ENCODE results near the gene TRIM71.

The TRIM71 gene

DNA sequence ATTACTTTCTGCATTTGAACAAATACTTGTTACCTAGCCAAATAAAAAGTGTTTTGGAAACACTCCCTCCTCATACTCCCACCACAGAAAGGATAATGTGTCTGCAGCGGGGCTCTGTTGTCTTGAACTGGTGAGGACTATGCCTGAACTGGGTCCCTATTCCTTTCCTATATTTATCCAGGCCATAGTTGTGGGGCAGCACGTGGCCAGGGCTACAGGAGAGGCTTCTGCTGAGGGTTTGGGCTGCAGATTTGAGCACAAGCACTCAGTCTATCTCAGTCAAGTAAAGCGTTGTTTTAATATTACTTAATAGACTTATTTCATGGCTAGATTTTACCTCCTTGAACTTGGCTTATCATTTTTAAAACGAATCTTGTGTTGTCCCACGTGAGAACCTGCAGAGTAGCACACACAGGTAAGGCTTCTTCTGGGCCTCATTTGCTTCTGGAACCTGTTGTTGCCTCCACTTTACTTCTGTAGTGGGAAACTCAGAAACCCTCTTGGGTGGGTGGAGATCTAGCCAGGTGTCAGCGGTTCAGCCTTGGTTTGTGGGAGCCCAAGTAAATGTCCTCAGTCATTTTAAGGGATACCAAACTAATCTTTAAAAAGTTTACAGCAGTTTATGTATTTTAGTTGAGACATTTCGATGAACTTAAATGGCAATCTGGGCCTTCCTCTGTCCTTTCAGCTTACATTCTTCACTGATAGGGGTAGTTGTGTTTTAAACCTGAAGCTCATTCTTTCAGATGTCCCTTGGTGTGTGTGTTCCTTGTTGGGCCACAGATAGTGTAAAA is 51.1 kb downstream of the TRIM71 start:
- DNase-seq, result no peak

DNA sequence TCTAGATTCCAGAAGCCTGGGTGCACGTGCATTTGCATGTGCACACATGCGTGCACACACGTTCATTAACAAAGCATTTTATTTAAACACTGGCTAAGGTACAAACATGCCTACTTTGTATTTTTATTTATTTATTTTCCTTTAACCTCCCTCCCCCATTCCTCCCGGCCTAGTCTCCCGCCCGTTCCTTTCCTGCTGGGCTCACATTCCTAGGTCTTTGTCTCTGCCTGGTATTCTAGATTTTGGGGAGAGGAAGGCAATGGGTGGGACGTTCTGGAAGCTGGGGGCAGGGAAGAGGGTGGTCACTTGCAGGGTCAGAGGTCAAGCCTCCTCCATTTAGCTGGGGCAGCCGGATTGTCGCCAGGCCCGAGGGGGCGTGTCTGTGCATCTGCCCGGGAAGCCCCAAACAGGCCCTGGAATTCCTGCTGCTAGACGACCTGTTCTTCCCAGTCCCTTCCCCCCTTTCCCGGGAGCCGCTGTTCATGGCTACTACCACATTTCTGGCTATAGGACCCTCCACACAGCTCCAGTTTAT is 51.8 kb downstream of the TRIM71 start:
- DNase-seq, result no peak

DNA sequence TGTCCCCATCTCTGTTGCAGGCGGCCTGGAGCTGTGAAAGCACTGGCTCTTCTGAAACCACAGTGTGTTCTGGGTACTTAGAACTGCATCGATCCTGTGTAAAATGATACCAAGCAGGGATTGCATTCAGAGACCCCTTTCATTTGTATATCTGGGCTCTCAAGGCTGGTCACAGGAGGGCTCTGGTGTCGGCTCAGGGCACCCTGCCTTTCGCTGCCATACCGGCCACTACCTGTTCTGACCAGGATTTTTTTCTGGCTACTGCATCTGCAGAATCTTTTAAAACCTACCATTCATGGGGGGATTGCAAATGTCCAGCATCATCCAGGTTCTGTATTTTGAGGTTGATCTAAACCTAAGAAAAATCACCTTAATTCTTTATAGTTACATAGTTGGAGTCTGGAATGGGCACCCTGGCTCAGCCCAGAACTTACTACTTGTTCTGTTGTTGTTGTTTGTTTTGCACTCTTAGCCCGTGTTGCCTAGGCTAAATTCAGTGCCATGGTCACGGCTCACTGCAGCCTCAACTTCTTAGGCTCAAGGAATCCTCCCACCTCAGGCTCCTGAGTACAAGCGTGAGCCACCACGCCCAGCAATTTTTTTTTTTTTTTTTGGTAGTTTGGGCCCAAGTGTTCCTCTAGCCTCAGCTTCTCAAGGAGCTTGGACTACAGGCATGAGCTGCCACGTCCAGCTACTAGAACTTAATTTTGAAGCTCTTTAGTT is 52.7 kb downstream of the TRIM71 start:
- DNase-seq, result no peak

DNA sequence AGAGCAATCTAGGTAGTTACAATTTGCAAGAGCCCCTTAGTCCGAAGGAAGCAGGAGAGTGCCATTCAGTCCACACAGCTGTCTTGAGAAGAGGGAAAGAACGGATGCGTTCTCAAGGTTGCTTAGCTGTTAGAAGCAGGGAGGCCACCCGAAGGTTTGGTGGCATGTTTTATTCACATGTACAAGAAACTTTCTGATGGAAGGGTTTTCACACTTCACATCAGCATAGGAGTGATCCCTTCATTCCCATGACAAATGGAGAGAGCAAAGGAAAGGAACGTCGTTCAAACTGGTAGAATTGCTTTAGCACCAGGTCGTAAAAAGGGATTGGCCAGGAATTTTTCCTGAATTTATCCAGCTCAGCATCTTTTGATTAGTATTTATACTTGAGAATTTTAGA is 53.5 kb downstream of the TRIM71 start:
- DNase-seq, result no peak

DNA sequence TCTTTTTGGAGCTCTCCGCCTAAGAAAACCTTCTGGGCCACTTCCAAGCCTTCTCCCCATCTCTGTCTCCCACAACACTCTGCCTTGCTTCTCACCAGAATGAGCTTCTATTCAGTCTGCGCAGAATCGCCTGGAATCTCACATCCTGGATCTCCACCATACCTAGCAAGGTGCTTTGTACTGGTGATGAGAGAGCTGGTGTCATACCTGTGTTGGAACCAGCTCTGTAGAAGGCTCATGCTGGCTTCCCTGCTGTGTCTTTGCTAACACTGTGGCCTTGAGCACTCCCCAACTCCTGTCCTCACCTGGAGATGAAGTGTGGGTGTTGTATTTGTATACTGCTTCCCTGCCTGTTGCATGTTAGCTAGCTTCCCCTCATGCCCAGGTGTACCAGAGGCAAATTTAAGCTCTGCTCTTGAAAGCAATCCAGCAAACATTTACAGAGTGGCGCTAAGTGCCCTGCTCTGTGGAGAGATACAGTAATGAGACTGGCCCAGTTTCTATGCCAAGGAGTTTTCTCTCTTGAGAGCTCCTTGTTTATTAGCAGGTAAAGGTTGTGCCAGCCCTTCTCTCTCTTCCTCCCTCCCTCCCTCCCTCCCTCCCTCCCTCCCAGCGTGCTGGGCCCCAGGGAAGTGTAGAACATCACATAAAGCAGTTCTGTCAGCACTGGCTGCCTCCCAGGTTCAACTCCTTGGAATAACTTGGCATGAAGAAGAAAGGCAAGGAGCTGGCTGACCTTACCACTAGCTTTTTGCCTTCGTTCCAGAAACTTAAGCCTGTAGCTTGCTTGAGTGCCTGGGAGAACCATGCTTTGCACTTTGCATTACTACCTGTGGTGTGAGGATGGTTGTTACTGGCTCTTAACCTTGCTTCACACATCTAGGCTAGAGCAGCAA is 54.9 kb downstream of the TRIM71 start:
- no peak for DNase-seq

DNA sequence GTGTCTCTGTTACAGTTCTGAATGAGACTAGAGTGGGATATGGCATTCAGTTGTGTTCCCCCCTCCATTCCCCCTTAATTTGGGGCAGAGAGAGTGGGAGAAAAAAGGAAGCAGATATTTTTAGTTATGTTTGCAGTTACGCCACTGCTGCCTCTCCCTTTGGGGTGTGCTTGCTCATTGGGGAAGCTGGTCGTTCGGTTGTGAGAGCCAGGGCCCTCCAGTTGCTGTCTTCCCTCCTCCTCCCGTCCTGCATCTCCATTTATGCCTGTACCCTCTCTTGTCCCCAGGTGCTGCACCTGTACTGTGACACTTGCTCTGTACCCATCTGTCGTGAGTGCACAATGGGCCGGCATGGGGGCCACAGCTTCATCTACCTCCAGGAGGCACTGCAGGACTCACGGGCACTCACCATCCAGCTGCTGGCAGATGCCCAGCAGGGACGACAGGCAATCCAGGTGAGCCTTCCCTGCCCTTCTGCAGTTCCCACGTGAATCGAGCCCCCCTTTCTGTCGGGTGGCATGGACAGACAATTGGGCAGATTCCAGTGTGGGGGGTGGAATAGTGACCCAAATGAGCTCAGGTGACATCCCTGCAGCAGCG is 55.8 kb downstream of the TRIM71 start:
- DNase-seq, result no peak

DNA sequence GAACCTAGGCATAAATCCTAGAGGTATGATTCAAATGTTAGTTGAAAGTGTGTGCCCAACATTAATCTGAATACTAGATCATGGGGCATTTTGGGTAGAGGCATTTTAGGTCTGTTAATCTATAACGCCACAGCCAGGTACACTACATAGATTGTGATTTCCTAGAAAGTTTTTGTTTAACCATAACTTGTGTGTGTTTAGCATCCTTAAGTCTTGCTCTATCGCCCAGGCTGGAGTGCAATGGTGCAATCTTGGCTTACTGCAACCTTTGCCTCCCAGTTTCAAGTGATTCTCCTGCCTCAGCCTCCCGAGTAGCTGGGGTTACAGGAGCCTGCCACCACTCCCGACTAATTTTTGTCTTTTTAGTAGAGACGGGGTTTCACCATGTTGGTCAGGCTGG is 59.1 kb downstream of the TRIM71 start:
- DNase-seq, result no peak

DNA sequence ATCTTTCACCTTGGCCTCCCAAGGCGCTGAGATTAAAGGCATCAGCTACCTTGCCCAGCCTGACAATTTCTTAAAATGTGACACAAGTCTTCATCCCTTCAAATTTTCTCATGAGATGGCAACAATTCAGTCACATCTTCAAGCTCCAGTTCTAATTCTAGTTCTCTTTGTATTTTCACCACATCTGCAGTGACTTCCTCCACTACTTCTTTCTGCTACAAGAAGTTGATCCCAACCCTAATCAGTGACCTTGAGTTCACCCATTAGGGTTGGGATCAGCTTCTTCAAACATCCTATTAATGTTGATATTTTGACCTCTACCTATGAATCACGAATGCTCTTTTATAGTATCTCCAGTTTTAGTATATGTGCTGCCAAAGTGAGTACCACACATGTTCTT is 59.8 kb downstream of the TRIM71 start:
- DNase-seq, result no peak

DNA sequence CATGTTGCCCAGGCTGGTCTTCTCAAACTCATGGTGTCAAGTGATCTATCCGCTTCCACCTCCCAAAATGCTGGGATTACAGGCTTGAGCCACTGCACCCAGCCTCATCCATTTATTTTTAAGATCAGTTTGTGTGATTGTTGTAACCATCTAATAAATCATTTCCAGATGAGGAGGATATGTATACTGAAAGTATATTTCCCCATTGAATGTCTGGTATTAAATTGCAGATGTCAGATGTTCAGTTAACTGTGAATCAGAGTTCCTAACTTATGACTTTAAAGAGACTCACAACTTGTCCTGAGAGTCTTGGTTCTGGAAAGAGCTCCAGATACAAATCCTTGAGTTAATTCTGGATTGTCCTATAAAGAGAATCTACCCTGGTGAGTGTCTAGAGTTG is 62.4 kb downstream of the TRIM71 start:
- no peak for DNase-seq

DNA sequence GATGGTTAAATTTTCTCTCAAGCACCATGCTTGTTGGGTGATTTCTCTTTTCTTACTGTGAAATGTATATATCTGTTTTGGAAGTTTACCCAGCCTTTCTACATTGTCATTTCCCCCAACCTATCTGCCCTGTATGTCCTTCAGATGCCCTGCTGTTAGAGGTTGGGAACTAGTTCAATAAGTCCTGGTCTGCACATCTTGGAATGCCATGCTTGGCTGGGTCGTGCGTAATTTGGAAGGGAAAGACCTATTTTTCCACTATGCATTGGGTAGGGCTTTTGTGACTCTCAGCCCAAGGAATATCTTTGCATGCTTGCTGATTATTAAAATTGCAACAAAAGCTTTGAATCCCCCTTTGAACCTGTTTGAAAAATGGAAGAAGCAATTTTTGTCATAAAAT is 63.8 kb downstream of the TRIM71 start:
- DNase-seq, result no peak

DNA sequence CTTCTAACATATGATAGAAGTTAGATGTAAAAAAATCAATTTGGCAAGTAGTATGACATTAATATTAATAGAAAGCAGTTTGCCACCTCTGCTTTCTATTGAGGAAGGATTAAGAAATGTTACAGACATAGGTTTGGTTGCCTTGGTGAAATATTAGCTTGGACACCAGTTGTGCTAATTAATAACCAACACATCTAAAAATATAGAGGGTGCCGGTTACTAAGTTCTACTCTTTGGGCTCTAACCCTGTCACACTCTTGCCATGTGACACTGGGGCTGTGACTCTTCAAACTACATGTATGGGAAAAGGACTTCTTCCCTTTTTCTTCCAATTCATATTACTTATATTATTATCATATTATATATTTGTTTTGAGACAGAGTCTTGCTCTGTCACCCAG is 64.4 kb downstream of the TRIM71 start:
- DNase-seq, result no peak

DNA sequence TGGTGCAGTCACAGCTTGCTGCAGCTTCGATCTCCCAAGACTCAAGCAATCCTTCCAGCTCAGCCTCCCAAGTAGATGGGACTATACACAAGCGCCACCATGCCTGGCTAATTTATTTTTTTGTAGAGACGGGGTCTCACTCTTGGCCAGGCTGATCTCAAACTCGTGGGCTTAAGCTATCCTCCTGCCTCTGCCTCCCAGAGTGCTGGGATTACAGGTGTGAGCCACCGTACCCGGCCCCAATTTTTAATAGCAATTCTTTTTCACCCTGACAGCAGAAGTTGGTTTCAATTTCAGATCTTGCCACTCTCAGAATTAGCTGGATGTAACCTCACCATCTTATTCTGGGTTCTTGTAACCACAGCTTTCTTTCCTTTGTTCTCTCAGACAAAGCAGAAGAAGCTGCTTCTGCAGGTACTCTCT is 64.8 kb downstream of the TRIM71 start:
- no peak for DNase-seq

DNA sequence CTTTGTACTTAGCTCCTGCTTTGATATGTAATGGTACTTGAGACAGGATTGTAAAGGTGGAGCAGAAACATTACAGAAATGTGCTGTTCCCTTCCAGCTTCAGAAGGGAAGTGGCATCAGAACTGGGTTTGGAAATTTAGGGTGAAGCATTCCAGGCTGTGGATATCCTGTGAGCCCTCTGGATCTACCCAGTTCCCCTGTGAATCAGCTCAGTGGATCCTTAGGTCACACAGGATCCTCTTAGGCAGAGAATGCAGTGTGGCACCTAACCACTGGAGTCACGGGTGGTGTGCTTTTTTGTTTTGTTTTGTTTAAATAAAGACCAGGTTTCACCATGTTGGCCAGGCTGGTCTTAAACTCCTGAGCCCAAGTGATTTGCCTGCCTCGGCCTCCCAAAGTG is 66.0 kb downstream of the TRIM71 start:
- DNase-seq, result no peak

DNA sequence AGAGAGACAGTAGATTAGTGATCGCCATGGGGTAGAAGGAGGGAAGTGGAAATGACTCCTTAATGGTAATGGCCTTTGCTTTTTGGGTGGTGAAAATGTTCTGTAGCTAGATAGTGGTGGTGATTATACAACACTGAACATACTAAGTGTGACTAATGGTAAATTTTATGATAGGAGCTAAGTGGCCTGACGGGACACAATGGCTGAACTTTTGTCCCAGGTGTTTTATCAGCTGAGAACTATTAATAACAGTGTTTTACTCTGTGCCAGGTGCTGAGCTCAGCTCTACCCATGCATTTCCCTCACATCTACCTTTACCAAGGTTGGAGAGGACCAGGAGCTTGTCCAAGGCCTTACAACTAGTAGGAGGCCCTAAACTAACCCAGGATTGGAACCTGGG is 66.8 kb downstream of the TRIM71 start:
- no peak for DNase-seq

DNA sequence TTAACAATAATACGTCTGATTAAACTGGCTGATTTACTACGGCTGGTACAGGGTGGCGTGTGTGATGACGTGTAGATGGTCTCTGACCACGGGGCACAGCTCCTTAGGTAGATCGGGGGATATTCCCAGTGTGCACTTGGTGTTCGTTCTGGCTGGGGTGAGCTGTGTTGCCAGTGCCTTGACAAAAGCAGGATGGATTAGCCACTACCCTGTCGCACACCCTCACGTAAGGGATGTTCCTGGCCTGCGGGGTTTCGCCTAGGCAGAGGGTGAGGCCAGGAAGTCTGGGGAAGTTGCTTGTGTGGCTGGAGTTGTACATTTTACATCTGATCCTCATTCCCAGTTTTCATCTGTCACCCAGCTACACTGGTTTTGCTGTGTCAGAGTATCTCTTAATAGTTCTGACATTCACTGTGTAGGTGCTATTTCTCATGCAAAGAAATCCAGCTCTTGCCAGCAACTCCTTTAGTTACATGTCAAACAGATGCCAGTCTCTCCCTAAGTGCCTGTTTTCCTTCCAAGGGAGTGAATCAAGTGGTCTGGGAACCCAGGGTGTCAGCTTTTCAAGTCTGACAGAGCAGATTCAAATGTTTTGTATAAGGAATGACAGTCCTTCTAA is 67.6 kb downstream of the TRIM71 start:
- DNase-seq, result no peak

DNA sequence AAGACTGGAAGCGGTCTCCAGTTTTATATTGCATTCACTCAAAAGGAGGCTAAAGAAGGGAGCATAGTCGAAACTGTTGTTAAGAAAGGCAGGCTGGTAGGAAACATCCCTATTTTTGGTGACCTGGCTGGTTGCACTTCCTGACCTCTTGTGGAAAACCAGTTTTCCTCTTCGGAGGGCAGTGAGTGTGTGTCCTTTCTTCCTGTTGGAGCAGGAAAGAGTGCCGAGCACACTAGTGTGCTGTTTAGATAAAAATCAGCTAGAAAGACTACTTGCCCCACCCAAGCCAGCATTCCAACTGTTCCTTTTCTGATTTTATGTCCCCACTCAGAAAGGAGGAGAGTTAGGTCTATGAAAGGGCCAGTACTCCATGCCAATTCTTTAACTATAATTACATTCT is 68.5 kb downstream of the TRIM71 start:
- no peak for DNase-seq

DNA sequence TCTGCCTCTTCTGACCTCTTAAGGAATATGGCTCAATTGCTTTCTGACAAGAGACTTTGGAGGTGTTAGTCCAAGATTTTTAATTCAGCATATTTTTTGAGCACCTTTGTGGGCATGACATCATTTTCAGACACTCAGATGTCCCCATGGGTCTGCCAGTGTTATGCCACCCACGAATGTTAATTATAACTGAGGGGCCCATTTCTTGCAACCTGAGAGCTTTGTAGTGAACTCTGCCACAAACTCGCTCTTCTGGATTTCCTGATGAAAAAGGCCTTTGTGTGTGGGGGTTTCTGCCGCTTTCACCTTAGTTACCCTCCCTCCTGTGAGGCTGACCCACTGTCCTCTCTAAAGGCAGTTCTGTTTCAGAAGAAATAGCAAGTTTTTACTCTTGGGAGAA is 69.1 kb downstream of the TRIM71 start:
- DNase-seq, result no peak

DNA sequence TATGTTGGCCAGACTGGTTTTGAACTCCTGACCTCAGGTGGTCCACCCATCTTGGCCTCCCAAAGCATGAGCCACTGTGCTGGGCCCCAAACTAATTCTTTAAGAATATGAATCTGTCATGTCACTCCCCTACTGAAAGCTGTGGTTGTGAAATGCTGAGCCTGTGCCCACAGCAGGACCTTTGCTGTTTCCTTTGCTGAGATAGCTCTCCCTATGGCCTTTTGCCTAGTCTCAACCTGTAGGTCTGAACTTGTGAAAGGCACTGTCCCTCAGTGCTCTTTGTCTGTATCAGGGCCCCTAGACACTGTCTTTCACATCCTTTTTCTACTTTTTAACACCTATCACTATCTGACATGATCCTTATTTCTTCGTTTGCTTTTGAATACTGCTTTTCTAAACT is 70.9 kb downstream of the TRIM71 start:
- DNase-seq, result no peak

DNA sequence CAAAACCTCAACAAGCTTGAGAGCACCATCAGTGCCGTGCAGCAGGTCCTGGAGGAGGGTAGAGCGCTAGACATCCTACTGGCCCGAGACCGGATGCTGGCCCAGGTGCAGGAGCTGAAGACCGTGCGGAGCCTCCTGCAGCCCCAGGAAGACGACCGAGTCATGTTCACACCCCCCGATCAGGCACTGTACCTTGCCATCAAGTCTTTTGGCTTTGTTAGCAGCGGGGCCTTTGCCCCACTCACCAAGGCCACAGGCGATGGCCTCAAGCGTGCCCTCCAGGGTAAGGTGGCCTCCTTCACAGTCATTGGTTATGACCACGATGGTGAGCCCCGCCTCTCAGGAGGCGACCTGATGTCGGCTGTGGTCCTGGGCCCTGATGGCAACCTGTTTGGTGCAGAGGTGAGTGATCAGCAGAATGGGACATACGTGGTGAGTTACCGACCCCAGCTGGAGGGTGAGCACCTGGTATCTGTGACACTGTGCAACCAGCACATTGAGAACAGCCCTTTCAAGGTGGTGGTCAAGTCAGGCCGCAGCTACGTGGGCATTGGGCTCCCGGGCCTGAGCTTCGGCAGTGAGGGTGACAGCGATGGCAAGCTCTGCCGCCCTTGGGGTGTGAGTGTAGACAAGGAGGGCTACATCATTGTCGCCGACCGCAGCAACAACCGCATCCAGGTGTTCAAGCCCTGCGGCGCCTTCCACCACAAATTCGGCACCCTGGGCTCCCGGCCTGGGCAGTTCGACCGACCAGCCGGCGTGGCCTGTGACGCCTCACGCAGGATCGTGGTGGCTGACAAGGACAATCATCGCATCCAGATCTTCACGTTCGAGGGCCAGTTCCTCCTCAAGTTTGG is 72.9 kb downstream of the TRIM71 start:
- no peak for DNase-seq

DNA sequence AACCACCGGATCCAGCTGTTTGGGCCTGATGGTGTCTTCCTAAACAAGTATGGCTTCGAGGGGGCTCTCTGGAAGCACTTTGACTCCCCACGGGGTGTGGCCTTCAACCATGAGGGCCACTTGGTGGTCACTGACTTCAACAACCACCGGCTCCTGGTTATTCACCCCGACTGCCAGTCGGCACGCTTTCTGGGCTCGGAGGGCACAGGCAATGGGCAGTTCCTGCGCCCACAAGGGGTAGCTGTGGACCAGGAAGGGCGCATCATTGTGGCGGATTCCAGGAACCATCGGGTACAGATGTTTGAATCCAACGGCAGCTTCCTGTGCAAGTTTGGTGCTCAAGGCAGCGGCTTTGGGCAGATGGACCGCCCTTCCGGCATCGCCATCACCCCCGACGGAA is 73.6 kb downstream of the TRIM71 start:
- no peak for DNase-seq
